ENCODE results near the gene ACCSL.

The ACCSL gene

GRCh38 chr11:44104481-44105294, 56.9 kb downstream of the ACCSL start:
- DNase-seq = no peak

DNA sequence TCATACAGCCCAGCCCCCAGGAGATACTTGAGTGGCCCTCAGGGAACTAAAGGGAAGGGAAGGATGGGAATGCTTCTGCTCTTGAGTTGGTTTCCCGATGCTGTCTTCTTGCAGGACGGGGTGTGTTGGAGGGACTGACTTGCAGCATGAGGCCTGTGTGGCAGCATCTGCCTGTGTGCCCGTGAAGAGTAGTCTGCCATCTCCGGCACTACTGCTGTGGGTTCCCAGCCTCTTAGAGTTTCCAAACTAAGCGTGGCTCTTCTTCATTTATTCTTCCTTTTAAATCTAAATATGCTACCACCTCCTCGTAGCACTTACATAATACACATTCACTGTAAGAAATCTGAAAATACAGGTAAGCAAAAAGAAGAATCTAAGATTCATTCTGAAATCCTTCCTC, 60.5 kb downstream of the ACCSL start:
- no peak for DNase-seq

Data from activated T-cell treated with anti-CD3 and anti-CD28 coated beads, Interleukin-2, amount 50 U/mL, for 48 hours (primary cell).